ENCODE results near the gene TPPP2.

GRCh38 chr14:21066882-21067502, 37.0 kb downstream of the TPPP2 start:
- TF ChIP-seq CTCF (IDR thresholded peaks at IDR 0.05) = no peak
- TF ChIP-seq POLR2A (IDR thresholded peaks at IDR 0.05) = no peak

All from adrenal gland (tissue), 5 donors.